Neural cell (in vitro differentiated cells): ENCODE measurements around the gene NCOA3. TPM values are rescaled to one million over a fixed set of nuclear protein-coding genes. Genes with fewer than 3 reads are reported as not detected.

Experiments
- H2AFZ ChIP-seq: fragments of 200-600, 300-800 bp; sonication (generic), shearing (Covaris generic); 2 replicates; pipeline ENCODE4 v1.6.0; 2014; ENCODE audit warnings: low read depth, mild to moderate bottlenecking, antibody characterized with exemption, low read length, moderate library complexity
- H3F3A ChIP-seq: fragments of 200-600 bp; shearing (Covaris generic); 2 replicates; pipeline ENCODE4 v1.6.1; 2016; ENCODE audit warnings: mild to moderate bottlenecking, moderate library complexity, mixed read lengths, antibody characterized with exemption, low read length; ENCODE audit not compliant: insufficient read depth, poor library complexity, severe bottlenecking
- H3K27ac ChIP-seq: fragments of 200-600, 300-800 bp; sonication (generic), shearing (Covaris generic); 2 replicates; pipeline ENCODE4 v1.5.1; 2014; ENCODE audit warnings: mild to moderate bottlenecking, low read length, moderate library complexity
- H3K27me3 ChIP-seq: fragments of 300-800, 200-600 bp; sonication (generic), shearing (Covaris generic); 2 replicates; pipeline ENCODE4 v1.6.0; 2014; ENCODE audit warnings: mild to moderate bottlenecking, low read depth, low read length, moderate library complexity; ENCODE audit not compliant: insufficient read depth
- H3K36me3 ChIP-seq: fragments of 300-800, 200-600 bp; sonication (generic), shearing (Covaris generic); 2 replicates; pipeline ENCODE4 v1.5.1; 2014; ENCODE audit warnings: mild to moderate bottlenecking, antibody characterized with exemption, low read length, moderate library complexity; ENCODE audit not compliant: insufficient read depth
- H3K4me2 ChIP-seq: fragments of 300-800, 200-600 bp; sonication (generic), shearing (Covaris generic); 2 replicates; pipeline ENCODE4 v1.6.0; 2014; ENCODE audit warnings: mild to moderate bottlenecking, low read length
- H3K4me3 ChIP-seq: fragments of 300-800, 200-600 bp; sonication (generic), shearing (Covaris generic); 2 replicates; pipeline ENCODE4 v1.5.1; 2014; ENCODE audit warnings: mild to moderate bottlenecking, low read length, moderate library complexity
- H3K79me2 ChIP-seq: fragments of 200-600 bp; shearing (Covaris generic); replicated peaks from 2 replicates; pipeline ENCODE4 v1.6.0; 2014; ENCODE audit warnings: mild to moderate bottlenecking, low read length, moderate library complexity; ENCODE audit not compliant: insufficient read depth
- H3K9ac ChIP-seq: fragments of 300-800, 200-600 bp; sonication (generic), shearing (Covaris generic); 2 replicates; pipeline ENCODE4 v1.6.1; 2016; ENCODE audit warnings: mild to moderate bottlenecking, low read length, mixed read lengths
- H3K9me2 ChIP-seq: fragments of 200-600 bp; shearing (Covaris generic); 2 replicates; pipeline ENCODE4 v1.6.1; 2016; ENCODE audit warnings: mild to moderate bottlenecking, low read length, mixed read lengths; ENCODE audit not compliant: insufficient read depth
- H3K9me3 ChIP-seq: fragments of 200-600, 300-800 bp; sonication (generic), shearing (Covaris generic); 2 replicates; pipeline ENCODE4 v1.6.1; 2016; ENCODE audit warnings: mild to moderate bottlenecking, mixed run types, low read length, moderate library complexity, mixed read lengths
- H4K20me1 ChIP-seq: fragments of 200-600 bp; shearing (Covaris generic); 2 replicates; pipeline ENCODE4 v1.6.1; 2016; ENCODE audit warnings: mild to moderate bottlenecking, mixed run types; ENCODE audit not compliant: insufficient read depth
- EP300 ChIP-seq: fragments of 450-650 bp; conservative IDR thresholded peaks from 2 replicates; pipeline ENCODE4 v1.6.1; 2014; ENCODE audit warnings: antibody characterized with exemption, mild to moderate bottlenecking, moderate library complexity; ENCODE audit not compliant: poor library complexity, severe bottlenecking
- EZH2 ChIP-seq: fragments of 200-600, 300-800 bp; shearing (Covaris generic), sonication (generic); IDR thresholded peaks from 2 replicates; pipeline ENCODE4 v1.6.1; 2014; ENCODE audit warnings: antibody characterized with exemption, low read length, borderline replicate concordance, mild to moderate bottlenecking; ENCODE audit not compliant: insufficient read depth, poor library complexity, severe bottlenecking
- MXI1 ChIP-seq: fragments of 450-650 bp; conservative IDR thresholded peaks from 2 replicates; pipeline ENCODE4 v1.6.1; 2014; ENCODE audit warnings: antibody characterized with exemption, mild to moderate bottlenecking; ENCODE audit not compliant: poor library complexity, severe bottlenecking
- POLR2AphosphoS5 ChIP-seq: IDR thresholded peaks from 2 replicates; pipeline ENCODE4 v1.6.1; 2012
- RAD21 ChIP-seq: fragments of 450-650 bp; conservative IDR thresholded peaks from 2 replicates; pipeline ENCODE4 v1.6.1; 2014; ENCODE audit warnings: antibody characterized with exemption, mild to moderate bottlenecking, moderate library complexity
- REST ChIP-seq: IDR thresholded peaks from 2 replicates; pipeline ENCODE4 v1.6.1; 2012; ENCODE audit warnings: borderline replicate concordance
- SMC3 ChIP-seq: fragments of 450-650 bp; conservative IDR thresholded peaks from 2 replicates; pipeline ENCODE4 v1.6.1; 2014; ENCODE audit warnings: antibody characterized with exemption, mild to moderate bottlenecking, moderate library complexity; ENCODE audit not compliant: poor library complexity
- TAF1 ChIP-seq: IDR thresholded peaks from 2 replicates; pipeline ENCODE4 v1.6.1; 2012; ENCODE audit warnings: low read depth
- polyA plus RNA-seq: library from polyadenylated mRNA; depleted of rRNA; stranded (reverse); fragments of >200 nt; gene quantifications from 2 replicates; pipeline ENCODE4 v1.2.3, GENCODE V29; 2014
- TF ChIP-seq, protein P1 (sequence below): fragments of 450-650 bp; IDR thresholded peaks from 2 replicates; pipeline ENCODE4 v1.5.1; 2014; ENCODE audit warnings: antibody characterized with exemption, mild to moderate bottlenecking, moderate library complexity; ENCODE audit not compliant: poor library complexity, severe bottlenecking

Gene NCOA3
- polyA plus RNA-seq, 1 donor from 2014 or later: 14.2 TPM

GRCh38 chr20:47660983-47661700 lies 159.5 kb downstream of the NCOA3 start:
- Histone ChIP-seq H4K20me1 (no peaks in the 10 kb centered on the region), H3K4me2 (no peak overlapping the region), H3K36me3 (no peaks in the 10 kb centered on the region), H3K27ac (no peak overlapping the region), H3K4me3 (no peak overlapping the region), H3K9ac (no peak overlapping the region), H2AFZ (no peak overlapping the region), H3K27me3 (no peaks in the 10 kb centered on the region), H3F3A (no peaks in the 10 kb centered on the region), H3K9me2 (no peaks in the 10 kb centered on the region), H3K79me2 (no peaks in the 10 kb centered on the region), H3K9me3 (no peaks in the 10 kb centered on the region)
- TF ChIP-seq MXI1 (no peak), TAF1 (no peak), RAD21 (no peak), EZH2 (no peak)
- TF ChIP-seq, protein P1, sequence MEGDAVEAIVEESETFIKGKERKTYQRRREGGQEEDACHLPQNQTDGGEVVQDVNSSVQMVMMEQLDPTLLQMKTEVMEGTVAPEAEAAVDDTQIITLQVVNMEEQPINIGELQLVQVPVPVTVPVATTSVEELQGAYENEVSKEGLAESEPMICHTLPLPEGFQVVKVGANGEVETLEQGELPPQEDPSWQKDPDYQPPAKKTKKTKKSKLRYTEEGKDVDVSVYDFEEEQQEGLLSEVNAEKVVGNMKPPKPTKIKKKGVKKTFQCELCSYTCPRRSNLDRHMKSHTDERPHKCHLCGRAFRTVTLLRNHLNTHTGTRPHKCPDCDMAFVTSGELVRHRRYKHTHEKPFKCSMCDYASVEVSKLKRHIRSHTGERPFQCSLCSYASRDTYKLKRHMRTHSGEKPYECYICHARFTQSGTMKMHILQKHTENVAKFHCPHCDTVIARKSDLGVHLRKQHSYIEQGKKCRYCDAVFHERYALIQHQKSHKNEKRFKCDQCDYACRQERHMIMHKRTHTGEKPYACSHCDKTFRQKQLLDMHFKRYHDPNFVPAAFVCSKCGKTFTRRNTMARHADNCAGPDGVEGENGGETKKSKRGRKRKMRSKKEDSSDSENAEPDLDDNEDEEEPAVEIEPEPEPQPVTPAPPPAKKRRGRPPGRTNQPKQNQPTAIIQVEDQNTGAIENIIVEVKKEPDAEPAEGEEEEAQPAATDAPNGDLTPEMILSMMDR: no peak

- no peak overlapping the region for H3K4me3 ChIP-seq
- no peak overlapping the region for H3K9ac ChIP-seq
- no peaks in the 10 kb centered on the region for H3K79me2 ChIP-seq
- H3K27ac ChIP-seq: no peak overlapping the region
- no peaks in the 10 kb centered on the region for H3K9me2 ChIP-seq
- H4K20me1 ChIP-seq: no peaks in the 10 kb centered on the region
- no peaks in the 10 kb centered on the region for H3K27me3 ChIP-seq
- TF ChIP-seq RAD21 (no peak), POLR2AphosphoS5 (no peak), REST (no peak), SMC3 (no peak), EP300 (no peak), EZH2 (no peak)
- TF ChIP-seq, protein P1: no peak
- no peaks in the 10 kb centered on the region for H3F3A ChIP-seq
- H3K36me3 ChIP-seq: no peaks in the 10 kb centered on the region
- H3K9me3 ChIP-seq: no peaks in the 10 kb centered on the region
- H2AFZ ChIP-seq: no peak overlapping the region
- H3K4me2 ChIP-seq: no peak overlapping the region
Measured at GRCh38 chr20:47661714-47662113, 160.0 kb downstream of the NCOA3 start.
